Measurements from ENCODE around the gene FAM89B. TPM values are rescaled to one million over a fixed set of nuclear protein-coding genes. Genes with fewer than 3 reads are reported as not detected.

Gene FAM89B
- total RNA-seq, 1 donor from 2014 or later, result 86.8 TPM

DNA sequence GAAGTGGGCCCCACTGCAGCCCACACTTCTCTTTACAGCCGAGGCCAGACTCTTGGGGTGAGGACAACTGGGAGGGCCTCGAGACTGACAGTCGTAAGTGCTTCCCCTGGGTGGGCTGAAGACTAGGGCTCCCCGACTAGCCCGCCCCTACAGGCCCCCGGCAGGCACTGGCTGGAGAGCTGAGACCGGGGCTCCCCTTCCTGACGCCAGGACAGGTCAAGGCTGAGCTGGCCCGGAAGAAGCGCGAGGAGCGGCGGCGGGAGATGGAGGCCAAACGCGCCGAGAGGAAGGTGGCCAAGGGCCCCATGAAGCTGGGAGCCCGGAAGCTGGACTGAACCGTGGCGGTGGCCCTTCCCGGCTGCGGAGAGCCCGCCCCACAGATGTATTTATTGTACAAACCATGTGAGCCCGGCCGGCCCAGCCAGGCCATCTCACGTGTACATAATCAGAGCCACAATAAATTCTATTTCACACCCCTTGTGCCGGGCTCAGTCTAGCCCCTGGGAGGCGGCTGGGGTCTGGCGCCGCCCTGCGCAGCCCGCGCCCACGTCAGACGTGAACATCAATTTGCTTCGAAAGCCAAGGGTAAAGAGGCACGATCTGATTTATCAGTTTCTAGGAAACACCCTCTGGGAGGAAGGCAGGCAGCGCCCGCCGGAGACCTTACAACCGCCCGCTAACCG is 34.0 kb upstream of the FAM89B start:
- H3K36me3 Mint-ChIP-seq (ENCODE audit: low read depth), result peaks cover 10% of the 10 kb centered on the region
- DNase-seq (ENCODE audit: low spot score), result no peak
- H3K4me3 Mint-ChIP-seq (ENCODE audit: unreplicated experiment), result no peak overlapping the region
- H3K27me3 Mint-ChIP-seq (ENCODE audit: low read depth), result no peaks in the 10 kb centered on the region
- no peak overlapping the region for H3K27ac Mint-ChIP-seq (ENCODE audit: unreplicated experiment)
- peaks cover 24% of the 10 kb centered on the region for H3K4me1 Mint-ChIP-seq (ENCODE audit: low read depth)
- H3K9me3 Mint-ChIP-seq (ENCODE audit: low read depth), result no peaks in the 10 kb centered on the region
- TF ChIP-seq, protein P1, sequence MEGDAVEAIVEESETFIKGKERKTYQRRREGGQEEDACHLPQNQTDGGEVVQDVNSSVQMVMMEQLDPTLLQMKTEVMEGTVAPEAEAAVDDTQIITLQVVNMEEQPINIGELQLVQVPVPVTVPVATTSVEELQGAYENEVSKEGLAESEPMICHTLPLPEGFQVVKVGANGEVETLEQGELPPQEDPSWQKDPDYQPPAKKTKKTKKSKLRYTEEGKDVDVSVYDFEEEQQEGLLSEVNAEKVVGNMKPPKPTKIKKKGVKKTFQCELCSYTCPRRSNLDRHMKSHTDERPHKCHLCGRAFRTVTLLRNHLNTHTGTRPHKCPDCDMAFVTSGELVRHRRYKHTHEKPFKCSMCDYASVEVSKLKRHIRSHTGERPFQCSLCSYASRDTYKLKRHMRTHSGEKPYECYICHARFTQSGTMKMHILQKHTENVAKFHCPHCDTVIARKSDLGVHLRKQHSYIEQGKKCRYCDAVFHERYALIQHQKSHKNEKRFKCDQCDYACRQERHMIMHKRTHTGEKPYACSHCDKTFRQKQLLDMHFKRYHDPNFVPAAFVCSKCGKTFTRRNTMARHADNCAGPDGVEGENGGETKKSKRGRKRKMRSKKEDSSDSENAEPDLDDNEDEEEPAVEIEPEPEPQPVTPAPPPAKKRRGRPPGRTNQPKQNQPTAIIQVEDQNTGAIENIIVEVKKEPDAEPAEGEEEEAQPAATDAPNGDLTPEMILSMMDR (IDR thresholded peaks at IDR 0.05), result no peak

DNA sequence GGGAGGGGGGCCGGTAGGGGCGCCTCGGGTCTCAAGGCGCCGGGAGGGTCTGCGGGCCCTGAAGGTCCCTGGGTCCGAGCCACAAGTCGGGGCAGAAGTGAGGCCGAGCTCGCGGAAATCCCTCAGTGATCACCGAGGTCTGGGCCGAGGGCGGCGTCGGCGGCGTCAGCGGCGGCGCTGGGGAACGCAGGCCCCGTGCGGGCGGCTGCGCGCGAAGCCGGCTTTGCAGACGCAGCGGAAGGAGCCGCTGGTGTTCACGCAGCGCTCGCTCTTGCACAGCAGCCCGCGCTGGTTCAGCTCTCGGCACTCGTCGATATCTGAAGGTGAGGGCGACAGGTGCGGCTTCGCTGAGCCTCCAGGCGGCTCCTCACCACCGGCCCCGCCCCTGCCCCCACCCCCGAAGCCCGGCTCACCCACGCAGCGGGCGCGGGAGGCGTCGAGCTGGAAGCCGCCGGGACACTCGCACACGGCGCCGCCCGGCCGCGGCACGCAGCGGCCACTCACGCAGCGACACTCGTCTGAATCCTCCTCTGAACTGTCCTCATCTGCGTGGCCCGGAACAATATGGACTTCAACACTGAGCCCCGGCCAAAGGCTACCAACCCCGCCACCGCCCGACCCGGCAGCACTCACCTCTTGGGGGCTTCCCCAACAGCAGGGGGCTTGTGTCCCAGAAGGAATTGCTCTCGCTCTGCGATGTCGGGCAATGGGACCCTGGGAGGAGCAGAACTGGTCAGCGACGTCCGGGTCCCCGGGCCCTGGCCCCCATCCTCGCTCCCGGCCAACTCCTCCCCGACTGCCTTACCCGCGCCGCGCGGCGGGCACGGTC is 33.2 kb upstream of the FAM89B start:
- peaks cover 24% of the 10 kb centered on the region for H3K4me1 Mint-ChIP-seq (ENCODE audit: low read depth)
- no peaks in the 10 kb centered on the region for H3K27me3 Mint-ChIP-seq (ENCODE audit: low read depth)
- no peak for DNase-seq (ENCODE audit: low spot score)
- H3K36me3 Mint-ChIP-seq (ENCODE audit: low read depth), result peaks cover 12% of the 10 kb centered on the region
- no peak overlapping the region for H3K4me3 Mint-ChIP-seq (ENCODE audit: unreplicated experiment)
- TF ChIP-seq, protein P1 (IDR thresholded peaks at IDR 0.05), result no peak
- no peaks in the 10 kb centered on the region for H3K9me3 Mint-ChIP-seq (ENCODE audit: low read depth)
- peak overlapping the region; percentile 66 for H3K27ac Mint-ChIP-seq (ENCODE audit: unreplicated experiment)

DNA sequence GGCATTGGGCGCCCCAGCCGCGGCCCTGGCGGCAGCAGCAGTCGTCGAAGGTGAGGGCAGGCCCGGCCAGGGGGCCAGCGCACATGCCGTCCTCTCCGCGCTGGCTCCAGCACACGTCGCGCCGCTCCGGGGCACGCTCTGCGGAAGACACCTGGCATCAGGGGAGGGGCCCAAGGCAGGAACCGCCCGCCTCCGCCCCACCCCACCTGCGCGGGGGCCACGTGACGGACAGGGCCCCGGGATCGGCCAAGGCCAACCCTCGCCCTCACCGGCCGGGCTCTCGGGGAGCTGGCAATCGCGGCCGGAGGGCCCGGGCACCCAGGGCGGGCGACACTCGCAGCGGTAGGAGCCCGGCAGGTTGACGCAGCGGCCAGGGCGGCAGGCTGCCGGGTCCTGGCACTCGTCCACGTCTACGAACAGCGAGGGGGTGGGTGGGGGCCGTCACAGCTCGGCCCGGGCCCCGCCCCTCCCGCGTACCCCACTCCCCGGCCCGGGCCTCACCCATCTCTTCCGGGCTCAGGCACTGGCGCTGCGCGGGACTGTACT is 32.5 kb upstream of the FAM89B start:
- DNase-seq (ENCODE audit: low spot score), result no peak
- H3K27me3 Mint-ChIP-seq (ENCODE audit: low read depth), result no peaks in the 10 kb centered on the region
- H3K4me3 Mint-ChIP-seq (ENCODE audit: unreplicated experiment), result peak overlapping the region; percentile 66
- H3K9me3 Mint-ChIP-seq (ENCODE audit: low read depth), result no peaks in the 10 kb centered on the region
- TF ChIP-seq, protein P1 (IDR thresholded peaks at IDR 0.05), result peak; percentile 69
- H3K36me3 Mint-ChIP-seq (ENCODE audit: low read depth), result peaks cover 14% of the 10 kb centered on the region
- H3K4me1 Mint-ChIP-seq (ENCODE audit: low read depth), result peaks cover 24% of the 10 kb centered on the region
- H3K27ac Mint-ChIP-seq (ENCODE audit: unreplicated experiment), result peak overlapping the region; percentile 75

DNA sequence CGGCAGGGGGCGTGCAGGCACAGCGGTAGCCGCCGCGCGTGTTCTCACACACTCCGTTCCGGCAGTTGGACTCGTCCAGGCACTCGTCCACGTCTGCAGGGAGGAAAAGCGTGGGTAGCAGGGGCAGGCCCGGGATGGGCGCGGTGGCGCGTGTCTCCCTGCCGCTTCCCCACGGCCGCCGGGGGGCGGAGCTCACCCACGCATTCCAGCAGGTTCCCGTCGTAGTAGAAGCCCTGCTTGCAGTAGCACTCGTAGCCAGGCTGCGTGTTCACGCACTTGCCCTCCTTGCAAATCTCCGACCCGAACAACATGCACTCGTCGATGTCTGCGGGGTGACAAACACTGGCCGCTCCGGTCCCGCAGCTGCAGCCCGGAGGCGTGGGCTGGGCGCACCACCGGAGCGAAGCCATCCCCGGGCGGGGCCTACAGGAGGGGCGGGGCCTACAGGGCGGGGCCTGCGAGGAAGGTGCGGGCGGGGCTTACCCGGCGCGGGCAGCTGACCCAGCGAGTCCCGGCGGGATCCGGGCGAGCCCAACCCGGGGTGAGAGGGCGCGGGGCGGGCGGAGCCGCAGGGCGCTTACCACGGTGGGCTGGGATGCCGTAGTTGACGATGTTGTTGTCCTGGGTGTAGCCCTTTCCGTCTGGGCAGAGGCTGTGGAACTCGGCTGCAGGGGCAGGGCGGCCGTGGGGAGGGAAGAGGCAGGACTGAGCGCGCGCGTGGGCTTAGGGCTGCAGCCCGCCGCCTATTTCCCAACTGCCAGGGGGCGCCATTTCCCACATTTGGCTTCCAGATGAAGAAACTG is 31.8 kb upstream of the FAM89B start:
- H3K27ac Mint-ChIP-seq (ENCODE audit: unreplicated experiment), result peak overlapping the region; percentile 75

More for the DNA sequence above, 31.8 kb upstream of the FAM89B start:
- Mint-ChIP-seq H3K27me3 (ENCODE audit: low read depth) (no peaks in the 10 kb centered on the region), H3K4me1 (ENCODE audit: low read depth) (peaks cover 24% of the 10 kb centered on the region), H3K4me3 (ENCODE audit: unreplicated experiment) (peak overlapping the region; percentile 66), H3K36me3 (ENCODE audit: low read depth) (peaks cover 13% of the 10 kb centered on the region), H3K9me3 (ENCODE audit: low read depth) (no peaks in the 10 kb centered on the region)
- DNase-seq (ENCODE audit: low spot score), result no peak
- TF ChIP-seq, protein P1 (IDR thresholded peaks at IDR 0.05), result peak; percentile 90
